NB4 (cell line): ENCODE measurements around the gene ZDHHC15.
"Not testable (repeated sequence)": the region's sequence is repeated elsewhere in the genome, so short reads cannot be mapped to it uniquely, and the experiment has no call there.

Experiments
- DNase-seq: peaks from one replicate; pipeline ENCODE4 v3.0.0; 2010; ENCODE audit warnings: low read depth
- H3K4me3 ChIP-seq: one replicate; pipeline ENCODE4 v1.5.1; 2011; ENCODE audit warnings: mild to moderate bottlenecking, low read depth, low read length, moderate library complexity
- MAX ChIP-seq: IDR thresholded peaks from 2 replicates; pipeline ENCODE4 v1.6.1; 2011; ENCODE audit warnings: low read depth, low read length
- MYC ChIP-seq: IDR thresholded peaks from 2 replicates; pipeline ENCODE4 v1.6.1; 2011; ENCODE audit warnings: low read depth, low read length
- POLR2A ChIP-seq: IDR thresholded peaks from 2 replicates; pipeline ENCODE4 v1.6.1; 2011; ENCODE audit warnings: mild to moderate bottlenecking; ENCODE audit not compliant: insufficient read length; ENCODE audit errors: extremely low read depth
- TF ChIP-seq, protein P1 (sequence below): IDR thresholded peaks from one replicate; pipeline ENCODE4 v1.5.1; 2012; ENCODE audit warnings: low read depth, low read length

Gene ZDHHC15

DNA sequence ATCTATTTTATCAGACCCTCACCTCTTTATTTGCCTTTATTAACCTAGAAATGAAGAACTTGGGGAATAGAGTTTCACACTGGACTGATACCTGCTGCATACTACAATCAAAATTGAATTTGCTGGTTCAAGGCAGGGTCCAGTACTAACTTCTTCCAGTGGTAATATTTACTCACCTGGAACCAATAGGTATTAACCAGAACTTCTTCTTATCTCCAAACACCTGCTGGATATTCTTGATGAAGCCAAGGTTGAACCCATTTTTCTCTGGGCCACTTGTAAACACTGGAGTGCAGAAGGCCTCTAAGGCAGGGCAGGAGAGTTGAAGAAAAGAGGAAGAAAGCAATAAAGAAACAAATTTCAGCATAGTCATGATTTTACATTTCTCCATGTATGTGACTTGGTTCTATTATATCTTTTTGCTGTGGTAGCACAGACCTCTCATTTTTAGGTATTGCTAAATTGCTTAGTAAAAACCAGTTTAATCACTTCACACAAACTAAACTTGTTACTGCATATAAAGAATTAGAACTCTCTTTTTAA lies 101.1 kb downstream of the ZDHHC15 start:
- no peak overlapping the region for H3K4me3 ChIP-seq
- TF ChIP-seq, protein P1, sequence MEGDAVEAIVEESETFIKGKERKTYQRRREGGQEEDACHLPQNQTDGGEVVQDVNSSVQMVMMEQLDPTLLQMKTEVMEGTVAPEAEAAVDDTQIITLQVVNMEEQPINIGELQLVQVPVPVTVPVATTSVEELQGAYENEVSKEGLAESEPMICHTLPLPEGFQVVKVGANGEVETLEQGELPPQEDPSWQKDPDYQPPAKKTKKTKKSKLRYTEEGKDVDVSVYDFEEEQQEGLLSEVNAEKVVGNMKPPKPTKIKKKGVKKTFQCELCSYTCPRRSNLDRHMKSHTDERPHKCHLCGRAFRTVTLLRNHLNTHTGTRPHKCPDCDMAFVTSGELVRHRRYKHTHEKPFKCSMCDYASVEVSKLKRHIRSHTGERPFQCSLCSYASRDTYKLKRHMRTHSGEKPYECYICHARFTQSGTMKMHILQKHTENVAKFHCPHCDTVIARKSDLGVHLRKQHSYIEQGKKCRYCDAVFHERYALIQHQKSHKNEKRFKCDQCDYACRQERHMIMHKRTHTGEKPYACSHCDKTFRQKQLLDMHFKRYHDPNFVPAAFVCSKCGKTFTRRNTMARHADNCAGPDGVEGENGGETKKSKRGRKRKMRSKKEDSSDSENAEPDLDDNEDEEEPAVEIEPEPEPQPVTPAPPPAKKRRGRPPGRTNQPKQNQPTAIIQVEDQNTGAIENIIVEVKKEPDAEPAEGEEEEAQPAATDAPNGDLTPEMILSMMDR = no peak
- TF ChIP-seq MAX (no peak), POLR2A (no peak), MYC (no peak)
- DNase-seq = no peak

DNA sequence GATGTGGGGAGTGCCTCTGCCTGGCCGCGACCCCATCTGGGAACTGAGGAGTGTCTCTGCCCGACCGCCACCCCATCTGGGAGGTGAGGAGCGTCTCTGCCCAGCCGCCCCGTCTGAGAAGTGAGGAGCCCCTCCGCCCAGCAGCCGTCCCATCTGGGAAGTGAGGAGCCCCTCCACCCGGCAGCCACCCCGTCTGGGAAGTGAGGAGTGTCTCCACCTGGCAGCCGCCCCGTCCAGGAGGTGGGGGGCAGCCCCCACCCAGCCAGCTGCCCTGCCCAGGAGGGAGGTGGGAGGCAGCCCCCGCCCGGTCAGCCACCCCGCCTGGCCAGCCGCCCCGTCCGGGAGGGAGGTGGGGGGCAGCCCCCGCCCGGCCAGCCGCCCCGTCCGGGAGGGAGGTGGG lies 115.7 kb downstream of the ZDHHC15 start:
- not testable (repeated sequence) for H3K4me3 ChIP-seq, DNase-seq

DNA sequence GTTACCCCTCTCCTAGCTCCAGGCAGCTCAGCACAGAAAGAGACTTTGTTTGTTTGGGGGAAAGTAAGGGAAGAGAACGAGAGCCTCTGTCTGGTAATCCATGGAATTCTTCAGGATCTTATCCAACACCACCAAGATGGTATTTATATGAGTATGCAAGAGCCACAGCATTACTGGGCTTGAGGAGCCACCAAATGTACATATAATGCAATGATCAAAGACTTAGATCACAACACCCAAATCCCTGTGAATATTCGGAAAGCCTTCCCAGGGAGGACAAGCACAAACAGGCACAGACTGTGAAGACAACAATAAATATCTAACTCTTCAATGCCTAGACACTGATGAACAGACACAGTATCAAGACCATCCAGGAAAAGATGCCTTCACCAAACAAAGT lies 132.4 kb downstream of the ZDHHC15 start:
- H3K4me3 ChIP-seq = no peak overlapping the region
- no peak for DNase-seq
- no peak for TF ChIP-seq MYC
- no peak for TF ChIP-seq MAX
- no peak for TF ChIP-seq POLR2A
- TF ChIP-seq, protein P1 = no peak

DNA sequence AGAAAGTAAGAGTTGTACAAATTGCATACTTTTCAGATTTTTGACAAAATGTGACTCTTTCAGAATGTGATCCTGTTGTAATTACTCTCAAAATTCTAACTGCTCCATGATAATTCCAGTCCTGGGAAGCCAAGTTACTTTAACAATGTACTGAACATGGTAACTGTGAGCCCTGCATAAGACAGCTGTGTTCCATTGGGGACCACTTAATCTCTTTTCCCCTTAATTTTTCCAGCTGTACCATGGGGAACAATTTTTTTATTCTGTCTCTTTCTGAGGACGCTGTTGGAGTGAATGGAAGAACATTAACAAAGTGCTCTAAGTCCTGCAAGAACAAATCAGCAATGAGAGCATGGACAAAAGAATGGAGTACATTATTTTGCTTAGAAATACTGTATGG lies 153.1 kb downstream of the ZDHHC15 start:
- no peak overlapping the region for H3K4me3 ChIP-seq
- DNase-seq = no peak
- TF ChIP-seq MYC = no peak
- TF ChIP-seq MAX = no peak
- no peak for TF ChIP-seq POLR2A
- TF ChIP-seq, protein P1 = no peak

GRCh38 chrX:75366861-75367260 lies 156.0 kb downstream of the ZDHHC15 start:
- no peak for DNase-seq
- TF ChIP-seq POLR2A = no peak
- TF ChIP-seq, protein P1 = no peak
- TF ChIP-seq MAX = no peak
- TF ChIP-seq MYC = no peak
- no peak overlapping the region for H3K4me3 ChIP-seq

GRCh38 chrX:75365243-75365975 lies 157.4 kb downstream of the ZDHHC15 start:
- H3K4me3 ChIP-seq = no peak overlapping the region
- TF ChIP-seq POLR2A (no peak), MYC (no peak), MAX (no peak)
- TF ChIP-seq, protein P1 = no peak
- no peak for DNase-seq
